ENCODE data around the gene ARSG. TPM values are rescaled to one million over a fixed set of nuclear protein-coding genes. Genes with fewer than 3 reads are reported as not detected.
"Not testable (repeated sequence)": the region's sequence is repeated elsewhere in the genome, so short reads cannot be mapped to it uniquely, and the experiment has no call there.

ARSG gene
- total RNA-seq, 2 experiments from 2014 or later, result 26.1 to 53.0 TPM

DNA sequence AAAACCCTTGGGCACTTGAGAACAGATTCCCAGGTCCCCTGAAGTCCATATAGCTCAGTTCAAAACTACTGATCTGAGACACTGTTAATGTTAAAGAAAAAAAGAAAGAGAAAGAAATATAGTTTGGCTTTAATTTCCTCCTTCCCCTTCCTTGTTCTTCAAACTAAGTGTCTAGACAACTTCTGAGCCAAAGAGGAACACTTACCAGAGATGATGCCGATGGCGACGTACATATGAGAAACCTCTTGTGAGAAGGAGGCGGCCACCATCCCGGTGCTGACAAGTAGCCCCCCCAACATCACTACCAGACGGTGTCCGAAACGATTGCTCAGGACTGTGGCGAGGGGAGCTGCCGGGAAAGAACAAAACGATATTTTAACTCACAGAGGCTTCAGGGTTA is 17.6 kb upstream of the ARSG start:
- Histone ChIP-seq H3K4me2 (ENCODE audit: low read length) (no peak overlapping the region), H3K27ac (ENCODE audit: low read depth, low read length, poor library complexity, severe bottlenecking) (no peak overlapping the region), H3K4me1 (ENCODE audit: insufficient read depth, low read length, poor library complexity, severe bottlenecking) (no peaks in the 10 kb centered on the region), H3K9me2 (ENCODE audit: insufficient read depth, low read length) (no peaks in the 10 kb centered on the region), H4K20me1 (ENCODE audit: insufficient read depth, low read length) (no peaks in the 10 kb centered on the region; the same call in 1 of the 2 replicates), H3K36me3 (ENCODE audit: insufficient read depth, low read length) (peaks cover 89% of the 10 kb centered on the region), H3K4me3 (ENCODE audit: low read depth, low read length, poor library complexity, severe bottlenecking) (no peak overlapping the region), H3K9me3 (ENCODE audit: low read length) (no peaks in the 10 kb centered on the region), H3K79me2 (ENCODE audit: insufficient read depth, low read depth, low read length) (0 out of 2 replicates have a peak, but pooled peaks cover 1% of the 10 kb centered on the region), H2AFZ (ENCODE audit: low read length) (no peak overlapping the region)
- POLR2A ChIA-PET, result interaction anchor here (0.7 to 1.3 kb wide), 3 partner anchors 14 to 187 kb away, joined by 3 to 4 read pairs (median 4); no protein-coding TSS in a partner anchor
- TF ChIP-seq EZH2phosphoT487 (IDR thresholded peaks at IDR 0.05; ENCODE audit: borderline replicate concordance, low read depth, low read length), result no peak
- TF ChIP-seq, protein P1, sequence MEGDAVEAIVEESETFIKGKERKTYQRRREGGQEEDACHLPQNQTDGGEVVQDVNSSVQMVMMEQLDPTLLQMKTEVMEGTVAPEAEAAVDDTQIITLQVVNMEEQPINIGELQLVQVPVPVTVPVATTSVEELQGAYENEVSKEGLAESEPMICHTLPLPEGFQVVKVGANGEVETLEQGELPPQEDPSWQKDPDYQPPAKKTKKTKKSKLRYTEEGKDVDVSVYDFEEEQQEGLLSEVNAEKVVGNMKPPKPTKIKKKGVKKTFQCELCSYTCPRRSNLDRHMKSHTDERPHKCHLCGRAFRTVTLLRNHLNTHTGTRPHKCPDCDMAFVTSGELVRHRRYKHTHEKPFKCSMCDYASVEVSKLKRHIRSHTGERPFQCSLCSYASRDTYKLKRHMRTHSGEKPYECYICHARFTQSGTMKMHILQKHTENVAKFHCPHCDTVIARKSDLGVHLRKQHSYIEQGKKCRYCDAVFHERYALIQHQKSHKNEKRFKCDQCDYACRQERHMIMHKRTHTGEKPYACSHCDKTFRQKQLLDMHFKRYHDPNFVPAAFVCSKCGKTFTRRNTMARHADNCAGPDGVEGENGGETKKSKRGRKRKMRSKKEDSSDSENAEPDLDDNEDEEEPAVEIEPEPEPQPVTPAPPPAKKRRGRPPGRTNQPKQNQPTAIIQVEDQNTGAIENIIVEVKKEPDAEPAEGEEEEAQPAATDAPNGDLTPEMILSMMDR (conservative IDR thresholded peaks at IDR 0.05; ENCODE audit: low read length), result no peak
- CTCF ChIA-PET (ENCODE audit: unreplicated experiment), result no interaction called here
- no TSS peak for BruUV-seq (replicated peaks)
- intact Hi-C loops (cut with micrococcal nuclease; ENCODE audit: unreplicated experiment), result no loop called here
- no peak for DNase-seq (ENCODE audit: low spot score)

DNA sequence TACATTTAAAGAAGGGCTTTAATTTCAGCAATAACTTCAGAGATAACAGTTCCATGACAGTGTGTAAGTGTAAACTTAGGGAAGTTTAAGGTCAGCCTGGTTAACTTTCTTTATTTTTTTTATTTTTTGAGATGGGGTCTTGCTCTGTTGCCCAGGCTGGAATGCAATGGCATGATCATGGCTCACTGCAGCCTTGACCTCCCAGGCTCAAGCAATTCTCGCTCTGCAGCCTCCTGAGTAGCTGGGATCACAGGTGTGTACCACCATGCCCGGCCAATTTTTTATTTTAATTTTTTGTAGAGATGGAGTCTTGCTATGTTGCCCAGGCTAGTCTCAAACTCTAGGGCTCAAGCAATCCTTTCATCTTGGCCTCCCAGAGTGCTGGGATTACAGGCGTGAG is 15.0 kb upstream of the ARSG start:
- intact Hi-C loops (cut with micrococcal nuclease; ENCODE audit: unreplicated experiment); H3K4me2 ChIP-seq (ENCODE audit: low read length); H3K4me1 ChIP-seq (ENCODE audit: insufficient read depth, low read length, poor library complexity, severe bottlenecking); H3K4me3 ChIP-seq (ENCODE audit: low read depth, low read length, poor library complexity, severe bottlenecking); CTCF ChIA-PET (ENCODE audit: unreplicated experiment); H3K9me2 ChIP-seq (ENCODE audit: insufficient read depth, low read length); DNase-seq (ENCODE audit: low spot score); H4K20me1 ChIP-seq (ENCODE audit: insufficient read depth, low read length); H3K27ac ChIP-seq (ENCODE audit: low read depth, low read length, poor library complexity, severe bottlenecking); H2AFZ ChIP-seq (ENCODE audit: low read length); H3K9me3 ChIP-seq (ENCODE audit: low read length); BruUV-seq (replicated peaks): not testable (repeated sequence)
- POLR2A ChIA-PET, result interaction anchor here (0.6 to 2.2 kb wide), 3 partner anchors 8 to 122 kb away, joined by 4 to 5 read pairs (median 4); no protein-coding TSS in a partner anchor
- Histone ChIP-seq H3K79me2 (ENCODE audit: insufficient read depth, low read depth, low read length) (peaks cover 21% of the 10 kb centered on the region; the same call in 1 of the 2 replicates), H3K36me3 (ENCODE audit: insufficient read depth, low read length) (peaks cover 94% of the 10 kb centered on the region)

DNA sequence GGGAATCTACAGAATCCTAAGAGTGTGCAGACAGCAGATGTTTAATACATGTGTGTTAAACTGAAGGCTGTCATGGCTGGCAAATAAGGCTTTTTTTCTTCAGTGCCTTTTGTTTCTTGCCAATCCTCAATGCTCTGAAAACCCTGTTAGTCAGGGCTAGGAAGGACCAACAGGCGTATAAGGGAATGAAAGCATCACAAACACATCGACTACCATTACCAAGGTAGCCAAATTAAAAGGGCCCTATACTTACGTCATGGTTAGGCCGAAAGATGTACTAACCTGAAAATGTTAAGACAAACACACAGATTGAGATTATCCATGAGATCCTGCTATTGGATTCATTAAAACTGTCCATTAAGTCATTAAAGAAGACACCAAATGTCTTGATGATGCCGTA is 13.5 kb upstream of the ARSG start:
- peaks cover 85% of the 10 kb centered on the region for H3K36me3 ChIP-seq (ENCODE audit: insufficient read depth, low read length)
- no peaks in the 10 kb centered on the region for H3K4me1 ChIP-seq (ENCODE audit: insufficient read depth, low read length, poor library complexity, severe bottlenecking)
- no peak overlapping the region for H3K4me2 ChIP-seq (ENCODE audit: low read length)
- no peaks in the 10 kb centered on the region for H4K20me1 ChIP-seq (ENCODE audit: insufficient read depth, low read length)
- H3K27ac ChIP-seq (ENCODE audit: low read depth, low read length, poor library complexity, severe bottlenecking), result no peak overlapping the region
- DNase-seq (ENCODE audit: low spot score), result no peak
- intact Hi-C loops (cut with micrococcal nuclease; ENCODE audit: unreplicated experiment), result no loop called here
- ChIA-PET POLR2A (interaction anchor here (0.7 to 1.0 kb wide), 5 partner anchors 11 to 397 kb away, joined by 3 to 7 read pairs (median 4); no protein-coding TSS in a partner anchor), CTCF (ENCODE audit: unreplicated experiment) (no interaction called here)
- no peak overlapping the region for H3K4me3 ChIP-seq (ENCODE audit: low read depth, low read length, poor library complexity, severe bottlenecking)
- TF ChIP-seq EZH2phosphoT487 (IDR thresholded peaks at IDR 0.05; ENCODE audit: borderline replicate concordance, low read depth, low read length), result no peak
- TF ChIP-seq, protein P1 (conservative IDR thresholded peaks at IDR 0.05; ENCODE audit: low read length), result no peak
- H3K9me2 ChIP-seq (ENCODE audit: insufficient read depth, low read length), result no peaks in the 10 kb centered on the region
- peaks cover 21% of the 10 kb centered on the region; the same call in 1 of the 2 replicates for H3K79me2 ChIP-seq (ENCODE audit: insufficient read depth, low read depth, low read length)
- no peak overlapping the region for H2AFZ ChIP-seq (ENCODE audit: low read length)
- no TSS peak for BruUV-seq (replicated peaks)
- H3K9me3 ChIP-seq (ENCODE audit: low read length), result peaks cover 8% of the 10 kb centered on the region; the same call in 1 of the 2 replicates

DNA sequence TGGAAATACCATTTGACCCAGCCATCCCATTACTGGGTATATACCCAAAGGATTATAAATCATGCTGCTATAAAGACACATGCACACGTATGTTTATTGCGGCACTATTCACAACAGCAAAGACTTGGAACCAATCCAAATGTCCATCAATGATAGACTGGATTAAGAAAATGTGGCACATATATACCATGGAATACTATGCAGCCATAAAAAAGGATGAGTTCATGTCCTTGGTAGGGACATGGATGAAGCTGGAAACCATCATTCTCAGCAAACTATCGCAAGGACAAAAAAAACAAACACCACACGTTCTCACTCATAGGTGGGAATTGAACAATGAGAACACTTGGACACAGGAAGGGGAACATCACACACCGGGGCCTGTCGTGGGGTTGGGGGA is 9.3 kb upstream of the ARSG start:
- H3K4me2 ChIP-seq (ENCODE audit: low read length); DNase-seq (ENCODE audit: low spot score); H3K9me2 ChIP-seq (ENCODE audit: insufficient read depth, low read length); H3K27ac ChIP-seq (ENCODE audit: low read depth, low read length, poor library complexity, severe bottlenecking); H4K20me1 ChIP-seq (ENCODE audit: insufficient read depth, low read length); BruUV-seq (replicated peaks); intact Hi-C loops (cut with micrococcal nuclease; ENCODE audit: unreplicated experiment); H3K9me3 ChIP-seq (ENCODE audit: low read length); H3K4me3 ChIP-seq (ENCODE audit: low read depth, low read length, poor library complexity, severe bottlenecking); CTCF ChIA-PET (ENCODE audit: unreplicated experiment); POLR2A ChIA-PET; H2AFZ ChIP-seq (ENCODE audit: low read length): not testable (repeated sequence)
- Histone ChIP-seq H3K36me3 (ENCODE audit: insufficient read depth, low read length) (peaks cover 66% of the 10 kb centered on the region), H3K79me2 (ENCODE audit: insufficient read depth, low read depth, low read length) (peaks cover 25% of the 10 kb centered on the region; the same call in 1 of the 2 replicates), H3K4me1 (ENCODE audit: insufficient read depth, low read length, poor library complexity, severe bottlenecking) (peaks cover 25% of the 10 kb centered on the region)
